ENCODE data around the gene TNFRSF1B. TPM values are rescaled to one million over a fixed set of nuclear protein-coding genes. Genes with fewer than 3 reads are reported as not detected.

Gene TNFRSF1B
- total and polyA plus RNA-seq, 3 donors from 2014 or later: 7.7 to 10.6 (median 8.0) TPM

- H3K9me3 ChIP-seq: no peaks in the 10 kb centered on the region
- no peak overlapping the region for H3K27ac ChIP-seq
- no peaks in the 10 kb centered on the region for H3K4me1 ChIP-seq
- no peak for TF ChIP-seq POLR2A (IDR thresholded peaks at IDR 0.05)
- no peak for TF ChIP-seq CTCF (IDR thresholded peaks at IDR 0.05)
- no peaks in the 10 kb centered on the region for H3K27me3 ChIP-seq
- intact Hi-C loops (cut with DNase I; ENCODE audit: low total_unique reads): no loop called here
- DNase-seq: no peak
- WGBS, 2 donors: 82 to 83% methylated on average over 7 of the region's 7 CpGs
- H3K4me3 ChIP-seq: no peak overlapping the region
- H3K36me3 ChIP-seq (ENCODE audit: low read depth, missing control alignments): no peaks in the 10 kb centered on the region
Measured at GRCh38 chr1:12258272-12258671, 91.5 kb downstream of the TNFRSF1B start.

Small RNA genes within 50 kb of the gene (microRNA-seq; reads per million reads assigned to microRNA genes)
- gene MIR4632 (ENCODE audit: borderline number of aligned reads in 2 of 2, borderline replicate concordance in 1 of 2) (0 reads per million in 2 donors), gene MIR7846 (ENCODE audit: borderline number of aligned reads in 2 of 2, borderline replicate concordance in 1 of 2) (0.70 to 2.1 reads per million in 2 donors)

Small RNA genes within 50 kb of the gene (small RNA-seq; reads per million reads assigned to genes)
- gene MIR4632 (0 reads per million in 2 donors), gene RF00156 (0 reads per million in 2 donors)

Other genes starting within 250 kb of the TNFRSF1B start
- 100 to 1,000 TPM; 140 to 144 TPM for gene KIAA2013, start 240.6 kb upstream of the TNFRSF1B start, total RNA-seq
- gene KIAA2013, start 240.6 kb upstream of the TNFRSF1B start, polyA plus RNA-seq (ENCODE audit: insufficient read depth, low read depth, low replicate concordance): 73.5 TPM
- 10 to 100 TPM; 33.1 to 62.0 TPM for gene PLOD1, start 232.3 kb upstream of the TNFRSF1B start, total RNA-seq
- 41.3 TPM for gene PLOD1, start 232.3 kb upstream of the TNFRSF1B start, polyA plus RNA-seq (ENCODE audit: insufficient read depth, low read depth, low replicate concordance)
- gene MFN2, start 186.5 kb upstream of the TNFRSF1B start, total RNA-seq: 10 to 100 TPM; 77.5 to 95.3 TPM
- gene MFN2, start 186.5 kb upstream of the TNFRSF1B start, polyA plus RNA-seq (ENCODE audit: insufficient read depth, low read depth, low replicate concordance): 80.0 TPM
- 10 to 100 TPM; 69.8 to 83.9 TPM for gene MIIP, start 147.5 kb upstream of the TNFRSF1B start, total RNA-seq
- gene MIIP, start 147.5 kb upstream of the TNFRSF1B start, polyA plus RNA-seq (ENCODE audit: insufficient read depth, low read depth, low replicate concordance): 44.5 TPM
- gene TNFRSF8, start 103.7 kb upstream of the TNFRSF1B start, total RNA-seq: 1 to 10 TPM; 5.4 to 6.9 TPM
- gene TNFRSF8, start 103.7 kb upstream of the TNFRSF1B start, polyA plus RNA-seq (ENCODE audit: insufficient read depth, low read depth, low replicate concordance): 5.0 TPM
- gene VPS13D, start 63.0 kb downstream of the TNFRSF1B start, total RNA-seq: 100 to 1,000 TPM in 1 of 2 donors, 10 to 100 TPM in 1; 86.8 to 125 TPM
- 51.9 TPM for gene VPS13D, start 63.0 kb downstream of the TNFRSF1B start, polyA plus RNA-seq (ENCODE audit: insufficient read depth, low read depth, low replicate concordance)